CD14-positive monocyte (primary cell): Measurements from ENCODE around the gene COTL1. TPM values are rescaled to one million over a fixed set of nuclear protein-coding genes. Genes with fewer than 3 reads are reported as not detected.

Experiments used
- DNase-seq, 3 donors: peaks; one replicate each; pipeline ENCODE4 v3.0.0-alpha.2; 2011 to 2022
- H2AFZ ChIP-seq: 2 replicates; pipeline ENCODE4 v1.6.0; 2012; ENCODE audit warnings: mild to moderate bottlenecking, low read depth, low read length, inconsistent platforms; ENCODE audit not compliant: insufficient read depth, poor library complexity, severe bottlenecking
- H3K27ac ChIP-seq, 2 donors: 1 replicate in 1 of 2; 2 replicates in 1 of 2; pipeline ENCODE4 v1.5.1; 2012 to 2013; ENCODE audit warnings: low read length in 2 of 2, control low read depth in 1 of 2, inconsistent platforms in 1 of 2, low read depth in 1 of 2, mild to moderate bottlenecking in 1 of 2
- H3K27me3 ChIP-seq, 2 donors: one replicate each; pipeline versions ENCODE4 v1.6.0 to v1.6.1; 2011 to 2013; ENCODE audit warnings: low read length in 2 of 2; ENCODE audit not compliant: control insufficient read depth in 2 of 2, insufficient read depth in 2 of 2
- H3K36me3 ChIP-seq, 2 donors: replicated peaks in 1 of 2; 1 replicate in 1 of 2; 2 replicates in 1 of 2; pipeline versions ENCODE4 v1.5.1 to v1.6.1; 2012 to 2013; ENCODE audit warnings: low read length in 2 of 2, control low read depth in 1 of 2, inconsistent platforms in 1 of 2, mild to moderate bottlenecking in 1 of 2; ENCODE audit not compliant: insufficient read depth in 2 of 2, control insufficient read depth in 1 of 2
- H3K4me1 ChIP-seq, 2 donors: 1 replicate in 1 of 2; 2 replicates in 1 of 2; pipeline versions ENCODE4 v1.5.1 to v1.6.1; 2012 to 2013; ENCODE audit warnings: low read length in 2 of 2, control low read depth in 1 of 2, inconsistent platforms in 1 of 2, mild to moderate bottlenecking in 1 of 2, moderate library complexity in 1 of 2; ENCODE audit not compliant: insufficient read depth in 2 of 2, control insufficient read depth in 1 of 2
- H3K4me2 ChIP-seq: replicated peaks from 2 replicates; pipeline ENCODE3; 2012; ENCODE audit warnings: low read length, moderate library complexity, mild to moderate bottlenecking; ENCODE audit not compliant: poor library complexity, severe bottlenecking; ENCODE audit errors: extremely low read depth
- H3K4me3 ChIP-seq, 3 experiments: fragments of 200-600 bp in 1 of 3; sonication (generic) in 1 of 3; replicated peaks in 1 of 3; 1 replicate in 2 of 3; 2 replicates in 1 of 3; pipeline ENCODE4 v1.5.1; 2011 to 2013; ENCODE audit warnings: low read length in 3 of 3, mild to moderate bottlenecking in 3 of 3, control low read depth in 2 of 3, low read depth in 2 of 3, inconsistent platforms in 1 of 3, moderate library complexity in 1 of 3
- H3K79me2 ChIP-seq: 2 replicates; pipeline ENCODE4 v1.6.0; 2012; ENCODE audit warnings: mild to moderate bottlenecking, control low read depth, inconsistent platforms, low read length, moderate library complexity; ENCODE audit not compliant: insufficient read depth
- H3K9ac ChIP-seq: 2 replicates; pipeline ENCODE4 v1.6.0; 2017; ENCODE audit warnings: low read length, mild to moderate bottlenecking; ENCODE audit not compliant: insufficient read depth, poor library complexity, severe bottlenecking
- H3K9me3 ChIP-seq, 2 donors: replicated peaks in 1 of 2; 1 replicate in 1 of 2; 2 replicates in 1 of 2; pipeline versions ENCODE4 v1.5.1 to v1.6.1; 2012 to 2013; ENCODE audit warnings: low read length in 2 of 2, control low read depth in 1 of 2; ENCODE audit not compliant: control insufficient read depth in 1 of 2, insufficient read depth in 1 of 2
- H4K20me1 ChIP-seq: 2 replicates; pipeline ENCODE4 v1.6.0; 2012; ENCODE audit warnings: mild to moderate bottlenecking, low read length, control low read depth, moderate library complexity; ENCODE audit not compliant: insufficient read depth
- H3K27ac Mint-ChIP-seq, 7 donors: one replicate each; pipeline ENCODE4 v1.8.0; 2020; ENCODE audit warnings: mild to moderate bottlenecking in 7 of 7, mixed read lengths in 7 of 7, moderate library complexity in 6 of 7, inconsistent platforms in 2 of 7
- H3K27me3 Mint-ChIP-seq, 3 donors: one replicate each; pipeline ENCODE4 v1.8.0; 2021 to 2022; ENCODE audit warnings: low read depth in 3 of 3, mild to moderate bottlenecking in 3 of 3, mixed read lengths in 3 of 3, moderate library complexity in 3 of 3, inconsistent platforms in 1 of 3
- H3K36me3 Mint-ChIP-seq, 2 donors: one replicate each; pipeline ENCODE4 v1.8.0; 2020; ENCODE audit warnings: mixed read lengths in 2 of 2, inconsistent platforms in 1 of 2, mild to moderate bottlenecking in 1 of 2
- H3K4me1 Mint-ChIP-seq: one replicate; pipeline ENCODE4 v1.8.0; 2020; ENCODE audit warnings: mild to moderate bottlenecking, mixed read lengths
- H3K4me3 Mint-ChIP-seq, 2 donors: one replicate each; pipeline ENCODE4 v1.8.0; 2020; ENCODE audit warnings: mild to moderate bottlenecking in 2 of 2, mixed read lengths in 2 of 2, moderate library complexity in 1 of 2
- H3K9me3 Mint-ChIP-seq, 7 donors: one replicate each; pipeline ENCODE4 v1.8.0; 2020 to 2022; ENCODE audit warnings: mixed read lengths in 7 of 7, mild to moderate bottlenecking in 6 of 7, moderate library complexity in 6 of 7, inconsistent platforms in 2 of 7
- CTCF ChIP-seq: fragments of 200-600 bp; IDR thresholded peaks from one replicate; pipeline ENCODE4 v1.8.0; 2022; ENCODE audit warnings: antibody characterized with exemption, mild to moderate bottlenecking
- WGBS: methylation state at CpG from one replicate; pipeline ENCODE4 v1.1.5; 2013; ENCODE audit warnings: missing lambda C conversion rate; ENCODE audit not compliant: insufficient coverage; 5-methylcytosine and 5-hydroxymethylcytosine counted together
- intact Hi-C, 2 donors: fragments of 100-400 bp; cut with micrococcal nuclease; formaldehyde crosslinking; loops; one replicate each; pipeline versions ENCODE4 v1.15.0 to v1.15.1; 2023
- polyA plus RNA-seq, 3 donors: library from polyadenylated mRNA; depleted of rRNA in 1 of 3; unstranded in 2 of 3; stranded (reverse) in 1 of 3; fragments of 300-500 nt in 2 of 3; fragments of >200 nt in 1 of 3; fragmentation: Illumina TruSeq in 2 of 3; gene quantifications; 1 replicate in 2 of 3; 2 replicates in 1 of 3; pipeline ENCODE4 v1.2.3, GENCODE V29; 2012 to 2021

The COTL1 gene
- polyA plus RNA-seq, 3 donors = 648 to 1,843 (median 1,643) TPM

GRCh38 chr16:84577034-84577803 is 40.7 kb downstream of the COTL1 start:
- Histone ChIP-seq H3K27ac (peak overlapping the region; percentile 4 to 55), H3K4me2 (no peak overlapping the region), H3K9ac (no peak overlapping the region), H4K20me1 (peaks cover 100% of the 10 kb centered on the region), H3K36me3 (peaks cover 57 to 93% of the 10 kb centered on the region in 2 donors), H3K79me2 (peaks cover 100% of the 10 kb centered on the region), H2AFZ (no peak overlapping the region), H3K9me3 (no peaks in the 10 kb centered on the region), H3K4me1 (peaks cover 30 to 42% of the 10 kb centered on the region in 2 donors), H3K4me3 (no peak overlapping the region), H3K27me3 (no peaks in the 10 kb centered on the region)
- no peak for DNase-seq
- H3K4me1 Mint-ChIP-seq = peaks cover 46% of the 10 kb centered on the region
- intact Hi-C loops = loop anchor here in 1 of 2 donors (5.0 kb wide), 1 partner anchor 65 kb away; no protein-coding TSS in a partner anchor
- peaks cover 80 to 96% of the 10 kb centered on the region in 2 donors for H3K36me3 Mint-ChIP-seq
- WGBS = 95% methylated on average over 8 of the region's 15 CpGs
- H3K27me3 Mint-ChIP-seq = peaks cover 0 to 1% (median 0%) of the 10 kb centered on the region in 3 donors
- H3K27ac Mint-ChIP-seq = peak overlapping the region; percentile 9 to 74 (median 57)
- no peak overlapping the region for H3K4me3 Mint-ChIP-seq
- no peak for TF ChIP-seq CTCF
- no peaks in the 10 kb centered on the region for H3K9me3 Mint-ChIP-seq

- Histone ChIP-seq H3K79me2 (peaks cover 100% of the 10 kb centered on the region), H3K4me1 (peaks cover 43 to 55% of the 10 kb centered on the region in 2 donors), H3K9me3 (no peaks in the 10 kb centered on the region), H3K4me2 (no peak overlapping the region), H3K4me3 (no peak overlapping the region), H3K9ac (no peak overlapping the region), H2AFZ (no peak overlapping the region), H4K20me1 (peaks cover 100% of the 10 kb centered on the region), H3K27ac (peak overlapping the region; percentile 12 to 55), H3K36me3 (peaks cover 63 to 96% of the 10 kb centered on the region in 2 donors), H3K27me3 (no peaks in the 10 kb centered on the region)
- peak in 1 of 3 donors; percentile 28 for DNase-seq
- H3K9me3 Mint-ChIP-seq = peaks cover 0 to 5% (median 2%) of the 10 kb centered on the region in 7 donors
- peaks cover 81 to 96% of the 10 kb centered on the region in 2 donors for H3K36me3 Mint-ChIP-seq
- peaks cover 0 to 1% (median 0%) of the 10 kb centered on the region in 3 donors for H3K27me3 Mint-ChIP-seq
- peak overlapping the region; percentile 21 to 81 (median 57) for H3K27ac Mint-ChIP-seq
- WGBS = 61% methylated on average over 4 of the region's 7 CpGs
- intact Hi-C loops = loop anchor here in 1 of 2 donors (5.0 kb wide), 1 partner anchor 64 kb away; no protein-coding TSS in a partner anchor
- peaks cover 57% of the 10 kb centered on the region for H3K4me1 Mint-ChIP-seq
- H3K4me3 Mint-ChIP-seq = no peak overlapping the region
- no peak for TF ChIP-seq CTCF
Observed at GRCh38 chr16:84575914-84576313, 42.0 kb downstream of the COTL1 start.
